WTC11 (cell line): ENCODE results near the gene GALNT11. TPM values are rescaled to one million over a fixed set of nuclear protein-coding genes. Genes with fewer than 3 reads are reported as not detected.
"Not testable (repeated sequence)": the region's sequence is repeated elsewhere in the genome, so short reads cannot be mapped to it uniquely, and the experiment has no call there.

Experiments
- ATAC-seq: fragments of 200-7000 bp; cut with Tn5 transposase; 2 replicates; pipeline ENCODE4 v1.10.0; 2021; ENCODE audit warnings: mild to moderate bottlenecking, moderate library complexity
- CTCF ChIA-PET: fragments of 300-600 bp; sonication (Branson Sonifier 250); formaldehyde crosslinking; loops from one replicate; lab custom pipeline; 2021; ENCODE audit warnings: antibody characterized with exemption; lab: Charles Lee
- POLR2A ChIA-PET: fragments of 350-600 bp; sonication (Branson Sonifier 250); formaldehyde crosslinking; loops from one replicate; lab custom pipeline; 2021; ENCODE audit warnings: antibody characterized with exemption; lab: Charles Lee
- DNase-seq: peaks from one replicate; pipeline ENCODE4 v3.0.0; 2021; ENCODE audit warnings: low spot score
- H3K27ac Mint-ChIP-seq: 2 replicates; pipeline ENCODE4 v1.8.0; 2021; ENCODE audit warnings: mixed read lengths
- H3K27me3 Mint-ChIP-seq: 2 replicates; pipeline ENCODE4 v1.8.0; 2021; ENCODE audit warnings: low read depth, mild to moderate bottlenecking, moderate library complexity, mixed read lengths
- H3K36me3 Mint-ChIP-seq: 2 replicates; pipeline ENCODE4 v1.8.0; 2021; ENCODE audit warnings: mixed read lengths
- H3K4me1 Mint-ChIP-seq: 2 replicates; pipeline ENCODE4 v1.8.0; 2022; ENCODE audit warnings: mixed read lengths
- H3K4me3 Mint-ChIP-seq: 2 replicates; pipeline ENCODE4 v1.8.0; 2021; ENCODE audit warnings: mild to moderate bottlenecking, moderate library complexity, mixed read lengths
- H3K9me3 Mint-ChIP-seq: 2 replicates; pipeline ENCODE4 v1.8.0; 2021; ENCODE audit warnings: mixed read lengths
- ZNF219 ChIP-seq: sonication (generic); formaldehyde crosslinking; IDR thresholded peaks from 2 replicates; pipeline ENCODE4 v1.8.0; 2023; ENCODE audit warnings: missing genetic modification reagents, mild to moderate bottlenecking, borderline replicate concordance
- total RNA-seq: library from RNA; stranded (reverse); gene quantifications from 3 replicates; pipeline ENCODE4 v1.2.3, GENCODE V29; 2021
- TF ChIP-seq, protein P1 (sequence below): fragments of 250-450 bp; sonication (Bioruptor Pico); IDR thresholded peaks from 2 replicates; pipeline ENCODE4 v2.1.2; 2022; ENCODE audit warnings: mild to moderate bottlenecking, moderate library complexity
- TF ChIP-seq, protein P2 (sequence below): sonication (generic); formaldehyde crosslinking; IDR thresholded peaks from 2 replicates; pipeline ENCODE4 v1.8.0; 2022; ENCODE audit warnings: mild to moderate bottlenecking, missing genetic modification reagents
- TF ChIP-seq, protein P3 (sequence below): sonication (generic); formaldehyde crosslinking; IDR thresholded peaks from 2 replicates; pipeline ENCODE4 v1.8.0; 2023; ENCODE audit warnings: mild to moderate bottlenecking, missing genetic modification reagents
- TF ChIP-seq, protein P4 (sequence below): sonication (generic); formaldehyde crosslinking; IDR thresholded peaks from 2 replicates; pipeline ENCODE4 v1.8.1; 2023; ENCODE audit warnings: mild to moderate bottlenecking, missing genetic modification reagents, borderline replicate concordance
- TF ChIP-seq, protein P5 (sequence below): fragments of 200-600 bp; IDR thresholded peaks from 2 replicates; pipeline ENCODE4 v1.8.0; 2022; ENCODE audit warnings: antibody characterized with exemption

The GALNT11 gene
- total RNA-seq, 1 experiment from 2014 or later = 24.0 TPM

DNA sequence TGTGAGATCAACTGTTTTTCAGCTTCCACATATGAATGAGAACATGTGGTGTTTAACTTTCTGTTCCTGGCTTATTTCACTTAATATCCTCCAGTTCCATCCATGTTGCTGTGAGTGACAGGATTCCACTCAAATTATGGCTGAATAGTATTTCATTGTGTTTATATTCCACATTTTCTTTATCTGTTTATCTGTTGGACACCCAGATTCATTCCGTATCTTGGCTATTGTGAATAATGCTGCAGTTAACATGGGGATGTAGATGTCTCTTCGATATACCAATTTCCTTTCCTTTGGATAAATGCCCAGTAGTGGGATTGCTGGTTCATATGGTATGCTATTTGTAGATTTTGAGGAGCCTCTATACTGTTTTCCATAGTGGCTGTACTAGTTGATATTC is 47.9 kb downstream of the GALNT11 start (continued):
- TF ChIP-seq, protein P1, sequence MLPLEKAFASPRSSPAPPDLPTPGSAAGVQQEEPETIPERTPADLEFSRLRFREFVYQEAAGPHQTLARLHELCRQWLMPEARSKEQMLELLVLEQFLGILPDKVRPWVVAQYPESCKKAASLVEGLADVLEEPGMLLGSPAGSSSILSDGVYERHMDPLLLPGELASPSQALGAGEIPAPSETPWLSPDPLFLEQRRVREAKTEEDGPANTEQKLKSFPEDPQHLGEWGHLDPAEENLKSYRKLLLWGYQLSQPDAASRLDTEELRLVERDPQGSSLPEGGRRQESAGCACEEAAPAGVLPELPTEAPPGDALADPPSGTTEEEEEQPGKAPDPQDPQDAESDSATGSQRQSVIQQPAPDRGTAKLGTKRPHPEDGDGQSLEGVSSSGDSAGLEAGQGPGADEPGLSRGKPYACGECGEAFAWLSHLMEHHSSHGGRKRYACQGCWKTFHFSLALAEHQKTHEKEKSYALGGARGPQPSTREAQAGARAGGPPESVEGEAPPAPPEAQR (CRISPR knock-in tag) = no peak

DNA sequence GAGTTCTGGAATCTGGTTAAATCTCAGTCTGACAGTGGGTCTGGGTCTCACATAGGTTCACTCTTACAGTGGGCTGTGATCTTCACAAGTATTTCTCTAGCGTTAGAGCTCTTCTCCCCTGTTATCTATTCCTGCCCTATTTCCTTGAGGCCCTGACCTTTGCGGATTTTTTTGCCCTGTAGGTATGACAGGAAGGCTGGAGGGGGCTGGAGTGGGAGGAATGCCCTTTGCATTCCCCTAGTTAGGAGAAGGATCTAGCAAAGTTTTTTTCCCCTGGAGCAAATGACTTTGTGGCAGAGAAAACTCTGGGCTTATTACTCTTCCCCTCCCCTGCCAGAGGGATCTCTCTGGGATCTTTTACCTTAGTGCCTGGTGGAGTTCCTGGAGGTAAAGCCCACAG is 49.2 kb downstream of the GALNT11 start:
- TF ChIP-seq, protein P2, sequence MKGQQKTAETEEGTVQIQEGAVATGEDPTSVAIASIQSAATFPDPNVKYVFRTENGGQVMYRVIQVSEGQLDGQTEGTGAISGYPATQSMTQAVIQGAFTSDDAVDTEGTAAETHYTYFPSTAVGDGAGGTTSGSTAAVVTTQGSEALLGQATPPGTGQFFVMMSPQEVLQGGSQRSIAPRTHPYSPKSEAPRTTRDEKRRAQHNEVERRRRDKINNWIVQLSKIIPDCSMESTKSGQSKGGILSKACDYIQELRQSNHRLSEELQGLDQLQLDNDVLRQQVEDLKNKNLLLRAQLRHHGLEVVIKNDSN (CRISPR knock-in tag) = no peak
- TF ChIP-seq, protein P3, sequence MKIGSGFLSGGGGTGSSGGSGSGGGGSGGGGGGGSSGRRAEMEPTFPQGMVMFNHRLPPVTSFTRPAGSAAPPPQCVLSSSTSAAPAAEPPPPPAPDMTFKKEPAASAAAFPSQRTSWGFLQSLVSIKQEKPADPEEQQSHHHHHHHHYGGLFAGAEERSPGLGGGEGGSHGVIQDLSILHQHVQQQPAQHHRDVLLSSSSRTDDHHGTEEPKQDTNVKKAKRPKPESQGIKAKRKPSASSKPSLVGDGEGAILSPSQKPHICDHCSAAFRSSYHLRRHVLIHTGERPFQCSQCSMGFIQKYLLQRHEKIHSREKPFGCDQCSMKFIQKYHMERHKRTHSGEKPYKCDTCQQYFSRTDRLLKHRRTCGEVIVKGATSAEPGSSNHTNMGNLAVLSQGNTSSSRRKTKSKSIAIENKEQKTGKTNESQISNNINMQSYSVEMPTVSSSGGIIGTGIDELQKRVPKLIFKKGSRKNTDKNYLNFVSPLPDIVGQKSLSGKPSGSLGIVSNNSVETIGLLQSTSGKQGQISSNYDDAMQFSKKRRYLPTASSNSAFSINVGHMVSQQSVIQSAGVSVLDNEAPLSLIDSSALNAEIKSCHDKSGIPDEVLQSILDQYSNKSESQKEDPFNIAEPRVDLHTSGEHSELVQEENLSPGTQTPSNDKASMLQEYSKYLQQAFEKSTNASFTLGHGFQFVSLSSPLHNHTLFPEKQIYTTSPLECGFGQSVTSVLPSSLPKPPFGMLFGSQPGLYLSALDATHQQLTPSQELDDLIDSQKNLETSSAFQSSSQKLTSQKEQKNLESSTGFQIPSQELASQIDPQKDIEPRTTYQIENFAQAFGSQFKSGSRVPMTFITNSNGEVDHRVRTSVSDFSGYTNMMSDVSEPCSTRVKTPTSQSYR (CRISPR knock-in tag) = no peak
- no peak for TF ChIP-seq ZNF219 (CRISPR knock-in tag)
- ATAC-seq = peak; percentile 54
- POLR2A ChIA-PET = no interaction called here
- peak overlapping the region; percentile 95 for H3K27ac Mint-ChIP-seq
- no peaks in the 10 kb centered on the region; the same call in 1 of the 2 replicates for H3K27me3 Mint-ChIP-seq
- peaks cover 23% of the 10 kb centered on the region for H3K36me3 Mint-ChIP-seq
- DNase-seq = no peak
- peaks cover 24% of the 10 kb centered on the region for H3K9me3 Mint-ChIP-seq
- CTCF ChIA-PET = interaction anchor here (1.0 kb wide), 1 partner anchor 49 kb away, joined by 4 read pairs; the partner anchor contains the start of gene GALNT11
- peaks cover 78% of the 10 kb centered on the region for H3K4me1 Mint-ChIP-seq
- H3K4me3 Mint-ChIP-seq = no peak overlapping the region

DNA sequence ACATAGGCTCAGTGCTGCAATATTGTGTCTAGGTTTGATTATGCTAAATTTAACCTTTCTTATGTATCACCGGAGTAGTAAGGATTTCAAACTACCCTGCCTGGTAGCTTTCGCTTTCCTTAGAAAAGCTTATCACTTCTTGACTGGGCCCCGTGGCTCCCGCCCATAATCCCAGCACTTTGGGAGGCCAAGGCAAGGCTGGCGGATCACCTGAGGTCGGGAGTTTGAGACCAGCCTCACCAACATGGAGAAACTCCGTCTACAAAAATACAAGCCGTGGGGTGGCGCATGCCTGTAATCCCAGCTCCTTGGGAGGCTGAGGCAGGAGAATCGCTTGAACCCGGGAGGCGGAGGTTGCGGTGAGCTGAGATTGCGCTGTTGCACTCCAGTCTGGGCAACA is 49.9 kb downstream of the GALNT11 start:
- H3K27me3 Mint-ChIP-seq, H3K4me3 Mint-ChIP-seq, DNase-seq, ATAC-seq, POLR2A ChIA-PET: not testable (repeated sequence)
- H3K9me3 Mint-ChIP-seq = peaks cover 18% of the 10 kb centered on the region
- peaks cover 76% of the 10 kb centered on the region for H3K4me1 Mint-ChIP-seq
- CTCF ChIA-PET = interaction anchor here (0.5 to 1.9 kb wide), 3 partner anchors 24 to 621 kb away, joined by 3 to 6 read pairs (median 3); no protein-coding TSS in a partner anchor
- peaks cover 18% of the 10 kb centered on the region for H3K36me3 Mint-ChIP-seq
- peak overlapping the region; percentile 95 for H3K27ac Mint-ChIP-seq

DNA sequence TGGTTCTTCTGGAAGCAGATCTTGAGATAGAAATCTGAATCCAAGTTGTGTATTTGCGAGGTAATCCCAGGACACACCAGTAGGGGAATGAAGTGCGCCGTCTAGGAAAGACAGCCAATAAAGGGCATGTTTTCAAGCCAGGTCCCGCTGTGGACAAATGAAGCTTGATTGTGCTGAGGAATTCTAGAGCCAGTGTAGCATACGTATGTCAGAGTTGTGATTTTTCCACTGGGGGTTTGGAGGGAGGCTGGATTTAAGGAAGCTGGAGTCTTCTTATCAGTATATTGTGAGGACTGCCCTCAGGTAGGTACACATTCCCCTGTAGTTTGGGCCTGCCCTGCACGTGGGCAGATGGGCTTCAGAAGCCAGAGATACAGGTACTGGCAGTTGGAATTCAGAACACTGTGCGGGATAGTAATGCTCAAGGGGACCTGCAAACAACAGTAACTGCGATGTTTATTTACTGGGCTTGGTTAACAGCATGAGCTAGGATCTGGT is 50.9 kb downstream of the GALNT11 start:
- no peak overlapping the region for H3K4me3 Mint-ChIP-seq
- TF ChIP-seq, protein P4, sequence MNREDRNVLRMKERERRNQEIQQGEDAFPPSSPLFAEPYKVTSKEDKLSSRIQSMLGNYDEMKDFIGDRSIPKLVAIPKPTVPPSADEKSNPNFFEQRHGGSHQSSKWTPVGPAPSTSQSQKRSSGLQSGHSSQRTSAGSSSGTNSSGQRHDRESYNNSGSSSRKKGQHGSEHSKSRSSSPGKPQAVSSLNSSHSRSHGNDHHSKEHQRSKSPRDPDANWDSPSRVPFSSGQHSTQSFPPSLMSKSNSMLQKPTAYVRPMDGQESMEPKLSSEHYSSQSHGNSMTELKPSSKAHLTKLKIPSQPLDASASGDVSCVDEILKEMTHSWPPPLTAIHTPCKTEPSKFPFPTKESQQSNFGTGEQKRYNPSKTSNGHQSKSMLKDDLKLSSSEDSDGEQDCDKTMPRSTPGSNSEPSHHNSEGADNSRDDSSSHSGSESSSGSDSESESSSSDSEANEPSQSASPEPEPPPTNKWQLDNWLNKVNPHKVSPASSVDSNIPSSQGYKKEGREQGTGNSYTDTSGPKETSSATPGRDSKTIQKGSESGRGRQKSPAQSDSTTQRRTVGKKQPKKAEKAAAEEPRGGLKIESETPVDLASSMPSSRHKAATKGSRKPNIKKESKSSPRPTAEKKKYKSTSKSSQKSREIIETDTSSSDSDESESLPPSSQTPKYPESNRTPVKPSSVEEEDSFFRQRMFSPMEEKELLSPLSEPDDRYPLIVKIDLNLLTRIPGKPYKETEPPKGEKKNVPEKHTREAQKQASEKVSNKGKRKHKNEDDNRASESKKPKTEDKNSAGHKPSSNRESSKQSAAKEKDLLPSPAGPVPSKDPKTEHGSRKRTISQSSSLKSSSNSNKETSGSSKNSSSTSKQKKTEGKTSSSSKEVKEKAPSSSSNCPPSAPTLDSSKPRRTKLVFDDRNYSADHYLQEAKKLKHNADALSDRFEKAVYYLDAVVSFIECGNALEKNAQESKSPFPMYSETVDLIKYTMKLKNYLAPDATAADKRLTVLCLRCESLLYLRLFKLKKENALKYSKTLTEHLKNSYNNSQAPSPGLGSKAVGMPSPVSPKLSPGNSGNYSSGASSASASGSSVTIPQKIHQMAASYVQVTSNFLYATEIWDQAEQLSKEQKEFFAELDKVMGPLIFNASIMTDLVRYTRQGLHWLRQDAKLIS (CRISPR knock-in tag) = no peak
- TF ChIP-seq, protein P5, sequence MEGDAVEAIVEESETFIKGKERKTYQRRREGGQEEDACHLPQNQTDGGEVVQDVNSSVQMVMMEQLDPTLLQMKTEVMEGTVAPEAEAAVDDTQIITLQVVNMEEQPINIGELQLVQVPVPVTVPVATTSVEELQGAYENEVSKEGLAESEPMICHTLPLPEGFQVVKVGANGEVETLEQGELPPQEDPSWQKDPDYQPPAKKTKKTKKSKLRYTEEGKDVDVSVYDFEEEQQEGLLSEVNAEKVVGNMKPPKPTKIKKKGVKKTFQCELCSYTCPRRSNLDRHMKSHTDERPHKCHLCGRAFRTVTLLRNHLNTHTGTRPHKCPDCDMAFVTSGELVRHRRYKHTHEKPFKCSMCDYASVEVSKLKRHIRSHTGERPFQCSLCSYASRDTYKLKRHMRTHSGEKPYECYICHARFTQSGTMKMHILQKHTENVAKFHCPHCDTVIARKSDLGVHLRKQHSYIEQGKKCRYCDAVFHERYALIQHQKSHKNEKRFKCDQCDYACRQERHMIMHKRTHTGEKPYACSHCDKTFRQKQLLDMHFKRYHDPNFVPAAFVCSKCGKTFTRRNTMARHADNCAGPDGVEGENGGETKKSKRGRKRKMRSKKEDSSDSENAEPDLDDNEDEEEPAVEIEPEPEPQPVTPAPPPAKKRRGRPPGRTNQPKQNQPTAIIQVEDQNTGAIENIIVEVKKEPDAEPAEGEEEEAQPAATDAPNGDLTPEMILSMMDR = peak; percentile 77
- TF ChIP-seq, all 79 proteins: peak for 1
- CTCF ChIA-PET = interaction anchor here (0.6 to 1.9 kb wide), 7 partner anchors 9 to 1117 kb away, joined by 3 to 6 read pairs (median 3); no protein-coding TSS in a partner anchor
- ATAC-seq (peak; percentile 78), DNase-seq (peak; percentile 65)
- H3K27me3 Mint-ChIP-seq = no peaks in the 10 kb centered on the region
- H3K27ac Mint-ChIP-seq = peak overlapping the region; percentile 41; the same call in 1 of the 2 replicates
- peaks cover 8% of the 10 kb centered on the region; the same call in 1 of the 2 replicates for H3K9me3 Mint-ChIP-seq
- peaks cover 75% of the 10 kb centered on the region for H3K4me1 Mint-ChIP-seq
- peaks cover 9% of the 10 kb centered on the region for H3K36me3 Mint-ChIP-seq
- POLR2A ChIA-PET = no interaction called here
